ENCODE results near the gene SPEN.
"Not testable (repeated sequence)": the region's sequence is repeated elsewhere in the genome, so short reads cannot be mapped to it uniquely, and the experiment has no call there.

The SPEN gene

GRCh38 chr1:15902882-15903281 is 55.4 kb downstream of the SPEN start:
- Histone ChIP-seq H3K27ac (ENCODE audit: low read depth, low read length) (no peak overlapping the region), H2AK5ac (ENCODE audit: low read length) (no peak overlapping the region), H4K5ac (ENCODE audit: low read length) (no peak overlapping the region), H3K36me3 (ENCODE audit: control insufficient read depth, insufficient read depth, low read length) (no peaks in the 10 kb centered on the region), H3K23ac (ENCODE audit: low read length) (no peak overlapping the region), H2BK15ac (replicated peaks; ENCODE audit: low read depth) (no peak overlapping the region), H3K56ac (ENCODE audit: low read length) (no peak overlapping the region), H3K4me2 (ENCODE audit: low read length) (no peak overlapping the region), H2BK120ac (ENCODE audit: low read depth, low read length) (no peak overlapping the region), H3K18ac (ENCODE audit: low read length) (no peak overlapping the region), H3K4ac (ENCODE audit: low read depth, low read length) (no peak overlapping the region), H3K27me3 (ENCODE audit: insufficient read depth, low read length, poor library complexity) (no peaks in the 10 kb centered on the region), H3K79me2 (ENCODE audit: control insufficient read depth, insufficient read depth, low read length) (peaks cover 32% of the 10 kb centered on the region), H2BK5ac (ENCODE audit: low read length) (no peak overlapping the region), H3K4me1 (ENCODE audit: control insufficient read depth, low read depth, low read length) (peaks cover 3% of the 10 kb centered on the region), H3K4me3 (ENCODE audit: low read length) (no peak overlapping the region), H3K9ac (ENCODE audit: low read length) (no peak overlapping the region), H4K8ac (ENCODE audit: low read depth, low read length) (no peak overlapping the region), H3K79me1 (ENCODE audit: low read length) (peaks cover 9% of the 10 kb centered on the region)
- no CpG with 5 or more reads among the region's 3 CpGs for WGBS (ENCODE audit: extremely low coverage, insufficient coverage, low lambda C conversion rate)
- DNase-seq: no peak

GRCh38 chr1:15908597-15908996 is 61.1 kb downstream of the SPEN start:
- H4K8ac ChIP-seq (ENCODE audit: low read depth, low read length): no peak overlapping the region
- no peak overlapping the region for H2BK120ac ChIP-seq (ENCODE audit: low read depth, low read length)
- no CpG with 5 or more reads among the region's 4 CpGs for WGBS (ENCODE audit: extremely low coverage, insufficient coverage, low lambda C conversion rate)
- H2AK5ac ChIP-seq (ENCODE audit: low read length): no peak overlapping the region
- peaks cover 5% of the 10 kb centered on the region for H3K79me2 ChIP-seq (ENCODE audit: control insufficient read depth, insufficient read depth, low read length)
- no peak overlapping the region for H3K27ac ChIP-seq (ENCODE audit: low read depth, low read length)
- no peak overlapping the region for H3K9ac ChIP-seq (ENCODE audit: low read length)
- no peak overlapping the region for H4K5ac ChIP-seq (ENCODE audit: low read length)
- no peak overlapping the region for H2BK5ac ChIP-seq (ENCODE audit: low read length)
- no peak overlapping the region for H3K4me2 ChIP-seq (ENCODE audit: low read length)
- no peak overlapping the region for H3K18ac ChIP-seq (ENCODE audit: low read length)
- DNase-seq: no peak
- peaks cover 3% of the 10 kb centered on the region for H3K36me3 ChIP-seq (ENCODE audit: control insufficient read depth, insufficient read depth, low read length)
- H3K4me1 ChIP-seq (ENCODE audit: control insufficient read depth, low read depth, low read length): no peaks in the 10 kb centered on the region
- no peak overlapping the region for H3K4me3 ChIP-seq (ENCODE audit: low read length)
- H3K4ac ChIP-seq (ENCODE audit: low read depth, low read length): no peak overlapping the region
- peaks cover 3% of the 10 kb centered on the region for H3K79me1 ChIP-seq (ENCODE audit: low read length)
- no peak overlapping the region for H2BK15ac ChIP-seq (replicated peaks; ENCODE audit: low read depth)
- no peak overlapping the region for H3K56ac ChIP-seq (ENCODE audit: low read length)
- H3K23ac ChIP-seq (ENCODE audit: low read length): no peak overlapping the region
- H3K27me3 ChIP-seq (ENCODE audit: insufficient read depth, low read length, poor library complexity): no peaks in the 10 kb centered on the region

GRCh38 chr1:15911141-15911540 is 63.6 kb downstream of the SPEN start:
- Histone ChIP-seq H2BK5ac (ENCODE audit: low read length) (no peak overlapping the region), H2BK120ac (ENCODE audit: low read depth, low read length) (no peak overlapping the region), H3K23ac (ENCODE audit: low read length) (no peak overlapping the region), H2BK15ac (replicated peaks; ENCODE audit: low read depth) (no peak overlapping the region), H3K27ac (ENCODE audit: low read depth, low read length) (no peak overlapping the region), H3K18ac (ENCODE audit: low read length) (no peak overlapping the region), H3K27me3 (ENCODE audit: insufficient read depth, low read length, poor library complexity) (no peaks in the 10 kb centered on the region), H3K79me1 (ENCODE audit: low read length) (peaks cover 3% of the 10 kb centered on the region), H2AK5ac (ENCODE audit: low read length) (no peak overlapping the region), H3K56ac (ENCODE audit: low read length) (no peak overlapping the region), H3K9ac (ENCODE audit: low read length) (no peak overlapping the region), H3K79me2 (ENCODE audit: control insufficient read depth, insufficient read depth, low read length) (peaks cover 4% of the 10 kb centered on the region), H3K4me1 (ENCODE audit: control insufficient read depth, low read depth, low read length) (no peaks in the 10 kb centered on the region), H3K36me3 (ENCODE audit: control insufficient read depth, insufficient read depth, low read length) (peaks cover 3% of the 10 kb centered on the region), H3K4me2 (ENCODE audit: low read length) (no peak overlapping the region), H4K8ac (ENCODE audit: low read depth, low read length) (no peak overlapping the region), H3K4ac (ENCODE audit: low read depth, low read length) (no peak overlapping the region), H3K4me3 (ENCODE audit: low read length) (no peak overlapping the region), H4K5ac (ENCODE audit: low read length) (no peak overlapping the region)
- no peak for DNase-seq
- WGBS (ENCODE audit: extremely low coverage, insufficient coverage, low lambda C conversion rate): no CpG with 5 or more reads among the region's 1 CpG

- Histone ChIP-seq H3K4me2 (ENCODE audit: low read length) (no peak overlapping the region), H3K56ac (ENCODE audit: low read length) (no peak overlapping the region), H3K36me3 (ENCODE audit: control insufficient read depth, insufficient read depth, low read length) (peaks cover 3% of the 10 kb centered on the region), H2BK5ac (ENCODE audit: low read length) (no peak overlapping the region), H2BK15ac (replicated peaks; ENCODE audit: low read depth) (no peak overlapping the region), H3K23ac (ENCODE audit: low read length) (no peak overlapping the region), H2BK120ac (ENCODE audit: low read depth, low read length) (no peak overlapping the region), H3K4ac (ENCODE audit: low read depth, low read length) (no peak overlapping the region), H3K79me1 (ENCODE audit: low read length) (peaks cover 3% of the 10 kb centered on the region), H3K9ac (ENCODE audit: low read length) (no peak overlapping the region), H3K27me3 (ENCODE audit: insufficient read depth, low read length, poor library complexity) (no peaks in the 10 kb centered on the region), H3K27ac (ENCODE audit: low read depth, low read length) (no peak overlapping the region), H3K4me3 (ENCODE audit: low read length) (no peak overlapping the region), H3K79me2 (ENCODE audit: control insufficient read depth, insufficient read depth, low read length) (peaks cover 4% of the 10 kb centered on the region), H4K5ac (ENCODE audit: low read length) (no peak overlapping the region), H3K18ac (ENCODE audit: low read length) (no peak overlapping the region), H2AK5ac (ENCODE audit: low read length) (no peak overlapping the region), H3K4me1 (ENCODE audit: control insufficient read depth, low read depth, low read length) (no peaks in the 10 kb centered on the region), H4K8ac (ENCODE audit: low read depth, low read length) (no peak overlapping the region)
- no CpG with 5 or more reads among the region's 2 CpGs for WGBS (ENCODE audit: extremely low coverage, insufficient coverage, low lambda C conversion rate)
- no peak for DNase-seq
These were observed 64.4 kb downstream of the SPEN start for GRCh38 chr1:15911927-15912326.

GRCh38 chr1:15913607-15914006 is 66.1 kb downstream of the SPEN start:
- H3K4me3 ChIP-seq (ENCODE audit: low read length); H3K23ac ChIP-seq (ENCODE audit: low read length); H3K4me1 ChIP-seq (ENCODE audit: control insufficient read depth, low read depth, low read length); H3K4me2 ChIP-seq (ENCODE audit: low read length); H3K79me2 ChIP-seq (ENCODE audit: control insufficient read depth, insufficient read depth, low read length); H4K5ac ChIP-seq (ENCODE audit: low read length); H3K56ac ChIP-seq (ENCODE audit: low read length); H3K36me3 ChIP-seq (ENCODE audit: control insufficient read depth, insufficient read depth, low read length); DNase-seq; H3K4ac ChIP-seq (ENCODE audit: low read depth, low read length); H2BK5ac ChIP-seq (ENCODE audit: low read length); H3K18ac ChIP-seq (ENCODE audit: low read length); H4K8ac ChIP-seq (ENCODE audit: low read depth, low read length); H2BK15ac ChIP-seq (replicated peaks; ENCODE audit: low read depth); H3K27me3 ChIP-seq (ENCODE audit: insufficient read depth, low read length, poor library complexity); H3K27ac ChIP-seq (ENCODE audit: low read depth, low read length); H2AK5ac ChIP-seq (ENCODE audit: low read length); H2BK120ac ChIP-seq (ENCODE audit: low read depth, low read length); H3K79me1 ChIP-seq (ENCODE audit: low read length); H3K9ac ChIP-seq (ENCODE audit: low read length): not testable (repeated sequence)
- WGBS (ENCODE audit: extremely low coverage, insufficient coverage, low lambda C conversion rate): no CpG with 5 or more reads among the region's 3 CpGs

GRCh38 chr1:15915991-15916390 is 68.5 kb downstream of the SPEN start:
- H3K4me3 ChIP-seq (ENCODE audit: low read length): no peak overlapping the region
- H3K79me2 ChIP-seq (ENCODE audit: control insufficient read depth, insufficient read depth, low read length): peaks cover 2% of the 10 kb centered on the region
- H4K5ac ChIP-seq (ENCODE audit: low read length): no peak overlapping the region
- H4K8ac ChIP-seq (ENCODE audit: low read depth, low read length): no peak overlapping the region
- H3K4ac ChIP-seq (ENCODE audit: low read depth, low read length): no peak overlapping the region
- H3K4me2 ChIP-seq (ENCODE audit: low read length): no peak overlapping the region
- no peak overlapping the region for H2BK120ac ChIP-seq (ENCODE audit: low read depth, low read length)
- no peak overlapping the region for H2AK5ac ChIP-seq (ENCODE audit: low read length)
- no peak overlapping the region for H3K23ac ChIP-seq (ENCODE audit: low read length)
- no peaks in the 10 kb centered on the region for H3K4me1 ChIP-seq (ENCODE audit: control insufficient read depth, low read depth, low read length)
- H3K27ac ChIP-seq (ENCODE audit: low read depth, low read length): no peak overlapping the region
- DNase-seq: no peak
- H3K9ac ChIP-seq (ENCODE audit: low read length): no peak overlapping the region
- H3K18ac ChIP-seq (ENCODE audit: low read length): no peak overlapping the region
- peaks cover 2% of the 10 kb centered on the region for H3K79me1 ChIP-seq (ENCODE audit: low read length)
- no peak overlapping the region for H3K56ac ChIP-seq (ENCODE audit: low read length)
- H2BK5ac ChIP-seq (ENCODE audit: low read length): no peak overlapping the region
- no CpG with 5 or more reads among the region's 4 CpGs for WGBS (ENCODE audit: extremely low coverage, insufficient coverage, low lambda C conversion rate)
- H3K36me3 ChIP-seq (ENCODE audit: control insufficient read depth, insufficient read depth, low read length): peaks cover 2% of the 10 kb centered on the region
- H3K27me3 ChIP-seq (ENCODE audit: insufficient read depth, low read length, poor library complexity): no peaks in the 10 kb centered on the region
- H2BK15ac ChIP-seq (replicated peaks; ENCODE audit: low read depth): no peak overlapping the region
